Measurements from ENCODE around the gene INPP4B.

INPP4B gene

GRCh38 chr4:142330311-142330710 is 515.8 kb downstream of the INPP4B start:
- no peaks in the 10 kb centered on the region for H3K4me1 ChIP-seq (ENCODE audit: control insufficient read depth, insufficient read depth, low read length)
- no peaks in the 10 kb centered on the region for H3K9me3 ChIP-seq (ENCODE audit: control insufficient read depth in 2 of 2, low read length in 2 of 2)
- no peak overlapping the region for H3K27ac ChIP-seq (ENCODE audit: low read length)
- H3K9ac ChIP-seq (ENCODE audit: low read length in 2 of 2): no peak overlapping the region
- H3K4me3 ChIP-seq (ENCODE audit: low read length in 2 of 2): no peak overlapping the region
- no peaks in the 10 kb centered on the region for H3K27me3 ChIP-seq (ENCODE audit: control insufficient read depth in 1 of 2, insufficient read depth in 2 of 2, low read length in 2 of 2)
- no peaks in the 10 kb centered on the region for H3K36me3 ChIP-seq (ENCODE audit: control insufficient read depth in 2 of 2, insufficient read depth in 2 of 2, low read length in 2 of 2)

GRCh38 chr4:142329313-142329712 is 516.8 kb downstream of the INPP4B start:
- Histone ChIP-seq H3K9ac (ENCODE audit: low read length in 2 of 2) (no peak overlapping the region), H3K27me3 (ENCODE audit: control insufficient read depth in 1 of 2, insufficient read depth in 2 of 2, low read length in 2 of 2) (no peaks in the 10 kb centered on the region), H3K36me3 (ENCODE audit: control insufficient read depth in 2 of 2, insufficient read depth in 2 of 2, low read length in 2 of 2) (no peaks in the 10 kb centered on the region), H3K27ac (ENCODE audit: low read length) (no peak overlapping the region), H3K4me3 (ENCODE audit: low read length in 2 of 2) (no peak overlapping the region), H3K9me3 (ENCODE audit: control insufficient read depth in 2 of 2, low read length in 2 of 2) (no peaks in the 10 kb centered on the region), H3K4me1 (ENCODE audit: control insufficient read depth, insufficient read depth, low read length) (no peaks in the 10 kb centered on the region)

GRCh38 chr4:142326181-142326580 is 519.9 kb downstream of the INPP4B start:
- no peak overlapping the region for H3K4me3 ChIP-seq (ENCODE audit: low read length in 2 of 2)
- H3K27ac ChIP-seq (ENCODE audit: low read length): no peak overlapping the region
- no peak overlapping the region for H3K9ac ChIP-seq (ENCODE audit: low read length in 2 of 2)
- no peaks in the 10 kb centered on the region for H3K27me3 ChIP-seq (ENCODE audit: control insufficient read depth in 1 of 2, insufficient read depth in 2 of 2, low read length in 2 of 2)
- no peaks in the 10 kb centered on the region for H3K4me1 ChIP-seq (ENCODE audit: control insufficient read depth, insufficient read depth, low read length)
- no peaks in the 10 kb centered on the region for H3K9me3 ChIP-seq (ENCODE audit: control insufficient read depth in 2 of 2, low read length in 2 of 2)
- H3K36me3 ChIP-seq (ENCODE audit: control insufficient read depth in 2 of 2, insufficient read depth in 2 of 2, low read length in 2 of 2): no peaks in the 10 kb centered on the region

GRCh38 chr4:142324572-142324971 is 521.5 kb downstream of the INPP4B start:
- no peaks in the 10 kb centered on the region for H3K4me1 ChIP-seq (ENCODE audit: control insufficient read depth, insufficient read depth, low read length)
- no peaks in the 10 kb centered on the region for H3K27me3 ChIP-seq (ENCODE audit: control insufficient read depth in 1 of 2, insufficient read depth in 2 of 2, low read length in 2 of 2)
- H3K36me3 ChIP-seq (ENCODE audit: control insufficient read depth in 2 of 2, insufficient read depth in 2 of 2, low read length in 2 of 2): no peaks in the 10 kb centered on the region
- no peak overlapping the region for H3K27ac ChIP-seq (ENCODE audit: low read length)
- H3K9ac ChIP-seq (ENCODE audit: low read length in 2 of 2): no peak overlapping the region
- no peaks in the 10 kb centered on the region for H3K9me3 ChIP-seq (ENCODE audit: control insufficient read depth in 2 of 2, low read length in 2 of 2)
- no peak overlapping the region for H3K4me3 ChIP-seq (ENCODE audit: low read length in 2 of 2)

- no peaks in the 10 kb centered on the region for H3K9me3 ChIP-seq (ENCODE audit: control insufficient read depth in 2 of 2, low read length in 2 of 2)
- no peak overlapping the region for H3K9ac ChIP-seq (ENCODE audit: low read length in 2 of 2)
- no peak overlapping the region for H3K4me3 ChIP-seq (ENCODE audit: low read length in 2 of 2)
- H3K27me3 ChIP-seq (ENCODE audit: control insufficient read depth in 1 of 2, insufficient read depth in 2 of 2, low read length in 2 of 2): no peaks in the 10 kb centered on the region
- no peaks in the 10 kb centered on the region for H3K4me1 ChIP-seq (ENCODE audit: control insufficient read depth, insufficient read depth, low read length)
- H3K27ac ChIP-seq (ENCODE audit: low read length): no peak overlapping the region
- no peaks in the 10 kb centered on the region for H3K36me3 ChIP-seq (ENCODE audit: control insufficient read depth in 2 of 2, insufficient read depth in 2 of 2, low read length in 2 of 2)
Observed at GRCh38 chr4:142322996-142323395, 523.1 kb downstream of the INPP4B start.

- Histone ChIP-seq H3K9ac (ENCODE audit: low read length in 2 of 2) (no peak overlapping the region), H3K4me1 (ENCODE audit: control insufficient read depth, insufficient read depth, low read length) (no peaks in the 10 kb centered on the region), H3K36me3 (ENCODE audit: control insufficient read depth in 2 of 2, insufficient read depth in 2 of 2, low read length in 2 of 2) (peaks cover 0 to 4% of the 10 kb centered on the region in 2 donors), H3K9me3 (ENCODE audit: control insufficient read depth in 2 of 2, low read length in 2 of 2) (no peaks in the 10 kb centered on the region), H3K27ac (ENCODE audit: low read length) (no peak overlapping the region), H3K27me3 (ENCODE audit: control insufficient read depth in 1 of 2, insufficient read depth in 2 of 2, low read length in 2 of 2) (no peaks in the 10 kb centered on the region), H3K4me3 (ENCODE audit: low read length in 2 of 2) (no peak overlapping the region)
Observed at GRCh38 chr4:142318280-142318679, 527.8 kb downstream of the INPP4B start.

- H3K9me3 ChIP-seq (ENCODE audit: control insufficient read depth in 2 of 2, low read length in 2 of 2): no peaks in the 10 kb centered on the region
- H3K4me1 ChIP-seq (ENCODE audit: control insufficient read depth, insufficient read depth, low read length): no peaks in the 10 kb centered on the region
- no peak overlapping the region for H3K9ac ChIP-seq (ENCODE audit: low read length in 2 of 2)
- H3K36me3 ChIP-seq (ENCODE audit: control insufficient read depth in 2 of 2, insufficient read depth in 2 of 2, low read length in 2 of 2): peaks cover 3 to 8% of the 10 kb centered on the region in 2 donors
- no peak overlapping the region for H3K27ac ChIP-seq (ENCODE audit: low read length)
- H3K4me3 ChIP-seq (ENCODE audit: low read length in 2 of 2): no peak overlapping the region
- H3K27me3 ChIP-seq (ENCODE audit: control insufficient read depth in 1 of 2, insufficient read depth in 2 of 2, low read length in 2 of 2): no peaks in the 10 kb centered on the region
Observed at GRCh38 chr4:142316913-142317312, 529.2 kb downstream of the INPP4B start.

GRCh38 chr4:142316025-142316424 is 530.1 kb downstream of the INPP4B start:
- H3K36me3 ChIP-seq (ENCODE audit: control insufficient read depth in 2 of 2, insufficient read depth in 2 of 2, low read length in 2 of 2): peaks cover 3 to 8% of the 10 kb centered on the region in 2 donors
- no peak overlapping the region for H3K27ac ChIP-seq (ENCODE audit: low read length)
- no peaks in the 10 kb centered on the region for H3K9me3 ChIP-seq (ENCODE audit: control insufficient read depth in 2 of 2, low read length in 2 of 2)
- H3K9ac ChIP-seq (ENCODE audit: low read length in 2 of 2): no peak overlapping the region
- H3K4me3 ChIP-seq (ENCODE audit: low read length in 2 of 2): no peak overlapping the region
- H3K4me1 ChIP-seq (ENCODE audit: control insufficient read depth, insufficient read depth, low read length): no peaks in the 10 kb centered on the region
- H3K27me3 ChIP-seq (ENCODE audit: control insufficient read depth in 1 of 2, insufficient read depth in 2 of 2, low read length in 2 of 2): no peaks in the 10 kb centered on the region

- Histone ChIP-seq H3K4me1 (ENCODE audit: control insufficient read depth, insufficient read depth, low read length) (no peaks in the 10 kb centered on the region), H3K9ac (ENCODE audit: low read length in 2 of 2) (no peak overlapping the region), H3K27ac (ENCODE audit: low read length) (no peak overlapping the region), H3K36me3 (ENCODE audit: control insufficient read depth in 2 of 2, insufficient read depth in 2 of 2, low read length in 2 of 2) (peaks cover 3 to 8% of the 10 kb centered on the region in 2 donors), H3K27me3 (ENCODE audit: control insufficient read depth in 1 of 2, insufficient read depth in 2 of 2, low read length in 2 of 2) (no peaks in the 10 kb centered on the region), H3K9me3 (ENCODE audit: control insufficient read depth in 2 of 2, low read length in 2 of 2) (no peaks in the 10 kb centered on the region), H3K4me3 (ENCODE audit: low read length in 2 of 2) (no peak overlapping the region)
Observed at GRCh38 chr4:142314686-142315085, 531.4 kb downstream of the INPP4B start.

- Histone ChIP-seq H3K4me3 (ENCODE audit: low read length in 2 of 2) (no peak overlapping the region), H3K27me3 (ENCODE audit: control insufficient read depth in 1 of 2, insufficient read depth in 2 of 2, low read length in 2 of 2) (no peaks in the 10 kb centered on the region), H3K9me3 (ENCODE audit: control insufficient read depth in 2 of 2, low read length in 2 of 2) (no peaks in the 10 kb centered on the region), H3K36me3 (ENCODE audit: control insufficient read depth in 2 of 2, insufficient read depth in 2 of 2, low read length in 2 of 2) (peaks cover 3 to 8% of the 10 kb centered on the region in 2 donors), H3K27ac (ENCODE audit: low read length) (no peak overlapping the region), H3K4me1 (ENCODE audit: control insufficient read depth, insufficient read depth, low read length) (no peaks in the 10 kb centered on the region), H3K9ac (ENCODE audit: low read length in 2 of 2) (no peak overlapping the region)
Observed at GRCh38 chr4:142314247-142314646, 531.9 kb downstream of the INPP4B start.

- Histone ChIP-seq H3K4me1 (ENCODE audit: control insufficient read depth, insufficient read depth, low read length) (no peaks in the 10 kb centered on the region), H3K36me3 (ENCODE audit: control insufficient read depth in 2 of 2, insufficient read depth in 2 of 2, low read length in 2 of 2) (peaks cover 3 to 8% of the 10 kb centered on the region in 2 donors), H3K27ac (ENCODE audit: low read length) (no peak overlapping the region)
Observed at GRCh38 chr4:142312391-142312790, 533.7 kb downstream of the INPP4B start.

More at GRCh38 chr4:142312391-142312790, 533.7 kb downstream of the INPP4B start:
- Histone ChIP-seq H3K9ac (ENCODE audit: low read length in 2 of 2) (no peak overlapping the region), H3K9me3 (ENCODE audit: control insufficient read depth in 2 of 2, low read length in 2 of 2) (no peaks in the 10 kb centered on the region), H3K27me3 (ENCODE audit: control insufficient read depth in 1 of 2, insufficient read depth in 2 of 2, low read length in 2 of 2) (no peaks in the 10 kb centered on the region), H3K4me3 (ENCODE audit: low read length in 2 of 2) (no peak overlapping the region)
